Adrenal gland (tissue), 12 donors: Measurements from ENCODE around the gene RFT1. TPM values are rescaled to one million over a fixed set of nuclear protein-coding genes. Genes with fewer than 3 reads are reported as not detected.

ENCODE experiments used
- DNase-seq, 7 donors: peaks; one replicate each; pipeline ENCODE4 v3.0.0-alpha.2; 2019 to 2020
- H3K27ac ChIP-seq, 5 donors: fragments of 200-600 bp; sonication (generic) in 4 of 5; 1 replicate in 3 of 5; 2 replicates in 2 of 5; pipeline versions ENCODE4 v1.5.1 to v1.8.0; 2016 to 2020; ENCODE audit warnings: mild to moderate bottlenecking in 1 of 5
- H3K27me3 ChIP-seq: fragments of 200-600 bp; 2 replicates; pipeline ENCODE4 v1.8.0; 2021
- H3K36me3 ChIP-seq, 2 donors: fragments of 200-600 bp; replicated peaks in 1 of 2; 1 replicate in 1 of 2; 2 replicates in 1 of 2; pipeline versions ENCODE4 v1.5.1 to v1.8.0; 2018 to 2022
- H3K4me1 ChIP-seq, 2 donors: fragments of 200-600 bp; replicated peaks in 1 of 2; 1 replicate in 1 of 2; 2 replicates in 1 of 2; pipeline versions ENCODE4 v1.5.1 to v1.8.0; 2018 to 2021
- H3K4me3 ChIP-seq, 4 donors: fragments of 200-600 bp; sonication (generic) in 3 of 4; one replicate each; pipeline ENCODE4 v1.5.1; 2016 to 2018
- H3K9me3 ChIP-seq, 3 donors: fragments of 200-600 bp; sonication (generic) in 1 of 3; replicated peaks in 1 of 3; 1 replicate in 2 of 3; 2 replicates in 1 of 3; pipeline versions ENCODE4 v1.5.1 to v1.8.0; 2016 to 2021
- POLR2A ChIP-seq, 2 donors: fragments of 450-650 bp; IDR thresholded peaks; one replicate each; pipeline ENCODE4 v1.6.1; 2017; ENCODE audit warnings: antibody characterized with exemption in 2 of 2, mild to moderate bottlenecking in 2 of 2, moderate library complexity in 1 of 2
- WGBS, 4 donors: extraction: QIAGEN DNeasy Blood & Tissue Kit in 2 of 4; methylation state at CpG; one replicate each; pipeline versions ENCODE4 v1.1.5 to v1.1.7; 2013 to 2017; 5-methylcytosine and 5-hydroxymethylcytosine counted together
- intact Hi-C, 2 donors: fragments of 100-400 bp; cut with DNase I; formaldehyde crosslinking; loops; one replicate each; pipeline versions ENCODE4 v1.14.1 to v1.15.0; 2022 to 2023
- polyA plus RNA-seq, 3 donors: library from polyadenylated mRNA; stranded (reverse); fragments of 200-250 nt in 2 of 3; fragments of 350-450 nt in 1 of 3; fragmentation: Illumina TruSeq in 1 of 3; extraction: RNeasy Lipid Tissue Mini Kit (QIAGEN cat#74804) in 1 of 3; gene quantifications; one replicate each; pipeline ENCODE4 v1.2.3, GENCODE V29; 2013 to 2014
- total RNA-seq, 9 donors: library from RNA; depleted of rRNA in 4 of 9; stranded (reverse); fragments of >200 nt in 4 of 9; fragments of 120-200 nt in 1 of 9; fragmentation: NEBNext Ultra II Directional in 1 of 9; extraction: Animal tissue kit (Norgen Biotek cat#: 25700) in 1 of 9; gene quantifications; one replicate each; pipeline versions ENCODE4 v1.1.0 to v1.2.4, GENCODE V29; 2013 to 2023
- TF ChIP-seq, protein P1 (sequence below), 6 experiments: fragments of 450-650 bp in 4 of 6; fragments of 200-600 bp in 2 of 6; sonication (generic) in 1 of 6; IDR thresholded peaks; 1 replicate in 5 of 6; 2 replicates in 1 of 6; pipeline versions ENCODE4 v1.5.1 to v1.8.0; 2016 to 2021; ENCODE audit warnings: antibody characterized with exemption in 6 of 6, mild to moderate bottlenecking in 2 of 6, moderate library complexity in 1 of 6
- donor health status: healthy with polysubstance abuse.
- donor health status: Bipolar disorder and iron deficiency.
- donor health status: DM: yes; HTN: yes; CAD: no.
- donor health status: DM: no; HTN: no; CAD: no.
- donor health status: DM: no; HTN: no; CAD: no.
- donor health status: DM: yes; HTN: yes; CAD: no.

The RFT1 gene
- total and polyA plus RNA-seq, 12 donors, result 6.7 to 34.5 (median 20.4) TPM

DNA sequence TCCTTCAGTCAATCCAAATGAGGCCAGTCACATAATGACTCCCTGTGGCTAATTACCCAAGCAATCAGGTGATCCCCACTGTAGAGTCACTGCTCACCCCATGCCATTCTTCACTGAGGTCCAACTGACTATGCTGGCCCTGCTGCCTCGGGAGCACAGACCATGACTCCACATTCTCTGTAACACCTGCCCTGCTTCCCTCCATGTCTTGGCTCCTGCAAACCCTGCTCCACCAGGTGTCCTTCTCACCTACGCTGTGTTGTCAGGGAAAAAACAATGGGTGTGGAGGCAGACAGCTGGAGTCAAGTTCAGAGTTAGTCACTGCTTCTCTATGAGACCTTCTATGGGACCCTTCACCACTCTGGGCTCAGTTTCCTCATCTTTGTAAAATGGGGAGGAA is 78.3 kb downstream of the RFT1 start:
- no peak for TF ChIP-seq POLR2A (IDR thresholded peaks at IDR 0.05)
- TF ChIP-seq, protein P1, sequence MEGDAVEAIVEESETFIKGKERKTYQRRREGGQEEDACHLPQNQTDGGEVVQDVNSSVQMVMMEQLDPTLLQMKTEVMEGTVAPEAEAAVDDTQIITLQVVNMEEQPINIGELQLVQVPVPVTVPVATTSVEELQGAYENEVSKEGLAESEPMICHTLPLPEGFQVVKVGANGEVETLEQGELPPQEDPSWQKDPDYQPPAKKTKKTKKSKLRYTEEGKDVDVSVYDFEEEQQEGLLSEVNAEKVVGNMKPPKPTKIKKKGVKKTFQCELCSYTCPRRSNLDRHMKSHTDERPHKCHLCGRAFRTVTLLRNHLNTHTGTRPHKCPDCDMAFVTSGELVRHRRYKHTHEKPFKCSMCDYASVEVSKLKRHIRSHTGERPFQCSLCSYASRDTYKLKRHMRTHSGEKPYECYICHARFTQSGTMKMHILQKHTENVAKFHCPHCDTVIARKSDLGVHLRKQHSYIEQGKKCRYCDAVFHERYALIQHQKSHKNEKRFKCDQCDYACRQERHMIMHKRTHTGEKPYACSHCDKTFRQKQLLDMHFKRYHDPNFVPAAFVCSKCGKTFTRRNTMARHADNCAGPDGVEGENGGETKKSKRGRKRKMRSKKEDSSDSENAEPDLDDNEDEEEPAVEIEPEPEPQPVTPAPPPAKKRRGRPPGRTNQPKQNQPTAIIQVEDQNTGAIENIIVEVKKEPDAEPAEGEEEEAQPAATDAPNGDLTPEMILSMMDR (IDR thresholded peaks at IDR 0.05), result no peak
- Histone ChIP-seq H3K4me3 (no peak overlapping the region), H3K27me3 (no peaks in the 10 kb centered on the region), H3K27ac (no peak overlapping the region), H3K36me3 (no peaks in the 10 kb centered on the region), H3K9me3 (no peaks in the 10 kb centered on the region), H3K4me1 (no peaks in the 10 kb centered on the region)
- no peak for DNase-seq
- WGBS, 4 donors, result 91 to 94% (median 93%) methylated on average over 2 of the region's 2 CpGs
- intact Hi-C loops, result no loop called here

DNA sequence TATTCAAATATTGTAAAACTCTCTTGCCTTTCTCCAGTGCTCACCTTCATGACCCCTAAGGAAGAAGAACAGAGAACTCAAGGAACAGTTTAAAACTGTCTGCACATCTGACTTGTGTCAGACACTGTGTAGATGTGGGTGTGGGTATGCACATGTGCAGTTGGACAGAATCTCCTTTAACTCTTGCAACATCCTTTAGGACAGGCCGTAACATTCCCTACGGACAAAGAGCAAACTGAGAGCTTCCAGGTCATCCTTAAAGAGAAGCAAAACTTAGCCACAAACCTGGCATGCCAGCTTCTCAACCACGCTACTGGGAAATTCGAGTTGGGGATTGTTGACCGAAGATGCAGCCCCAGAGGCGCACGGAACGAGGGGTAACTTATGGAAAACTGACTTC is 80.2 kb downstream of the RFT1 start:
- Histone ChIP-seq H3K4me1 (no peaks in the 10 kb centered on the region), H3K9me3 (no peaks in the 10 kb centered on the region), H3K27me3 (no peaks in the 10 kb centered on the region), H3K27ac (no peak overlapping the region), H3K36me3 (no peaks in the 10 kb centered on the region), H3K4me3 (no peak overlapping the region)
- WGBS, 4 donors, result 62 to 72% (median 68%) methylated on average over 8 of the region's 8 CpGs
- TF ChIP-seq POLR2A (IDR thresholded peaks at IDR 0.05), result no peak
- TF ChIP-seq, protein P1 (IDR thresholded peaks at IDR 0.05), result no peak
- intact Hi-C loops, result no loop called here
- no peak for DNase-seq

DNA sequence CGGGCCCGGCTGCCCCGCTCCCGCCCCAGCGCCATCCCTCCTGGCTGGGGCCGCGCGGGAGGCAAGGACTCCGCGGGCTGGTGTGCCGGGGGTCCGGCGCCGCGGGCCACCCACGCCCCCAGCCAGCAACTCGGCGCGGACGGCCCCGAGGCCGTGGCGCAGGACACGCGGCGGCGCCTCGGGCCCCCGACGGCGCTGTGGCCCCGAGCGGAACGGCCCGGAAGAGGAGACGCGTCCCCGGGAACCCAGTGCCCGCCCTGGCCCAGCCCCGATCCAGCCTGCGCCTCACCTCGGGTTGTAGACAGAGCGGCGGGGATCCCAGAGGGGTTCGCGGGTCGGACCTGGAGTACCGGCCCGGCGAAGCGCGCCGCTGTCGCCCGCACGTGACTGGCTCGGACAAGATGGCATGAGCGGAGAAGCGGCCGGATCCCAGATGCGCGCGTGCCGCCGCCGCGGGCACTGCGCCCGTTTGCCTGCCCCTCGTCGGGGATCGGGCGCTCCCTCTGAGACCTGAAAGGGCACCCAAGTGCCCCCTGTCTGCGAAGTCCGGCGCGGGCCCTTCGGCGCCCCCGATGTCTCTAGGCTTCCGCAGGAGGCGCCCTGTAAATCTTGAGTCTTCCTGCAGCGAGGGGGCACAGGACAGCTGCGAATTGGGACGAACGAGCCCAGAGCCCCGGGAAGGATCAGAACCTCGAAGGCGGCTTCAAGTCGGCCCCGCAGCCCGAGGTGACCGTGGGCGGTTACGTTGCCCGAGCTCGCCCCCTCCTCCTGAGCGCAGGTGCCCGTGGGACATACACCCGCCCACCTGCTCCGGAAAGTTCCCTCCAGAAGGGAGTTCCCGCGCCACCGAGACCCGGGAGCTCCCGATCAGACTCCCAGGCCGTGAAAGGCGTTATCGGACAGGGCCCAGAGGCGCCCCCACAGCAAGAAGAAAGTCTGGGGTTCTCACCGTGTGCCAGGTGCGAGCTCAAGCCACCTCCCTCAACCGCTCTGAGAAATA is 83.8 kb downstream of the RFT1 start:
- intact Hi-C loops, result no loop called here
- no peak for TF ChIP-seq POLR2A (IDR thresholded peaks at IDR 0.05)
- TF ChIP-seq, protein P1 (IDR thresholded peaks at IDR 0.05), result peak in 5 of 6 experiments; percentile 21 to 32 (median 29)
- Histone ChIP-seq H3K4me1 (peaks cover 8 to 13% of the 10 kb centered on the region in 2 donors), H3K27ac (peak overlapping the region in 3 of 5 donors; percentile 43 to 96 (median 82)), H3K27me3 (no peaks in the 10 kb centered on the region), H3K36me3 (no peaks in the 10 kb centered on the region), H3K4me3 (peak overlapping the region in 2 of 4 donors; percentile 56 to 99), H3K9me3 (no peaks in the 10 kb centered on the region)
- 8 to 44% (median 9%) methylated on average over 5 to 113 of the region's 113 CpGs for WGBS, 4 donors
- DNase-seq, result peak; percentile 30 to 57 (median 48)

DNA sequence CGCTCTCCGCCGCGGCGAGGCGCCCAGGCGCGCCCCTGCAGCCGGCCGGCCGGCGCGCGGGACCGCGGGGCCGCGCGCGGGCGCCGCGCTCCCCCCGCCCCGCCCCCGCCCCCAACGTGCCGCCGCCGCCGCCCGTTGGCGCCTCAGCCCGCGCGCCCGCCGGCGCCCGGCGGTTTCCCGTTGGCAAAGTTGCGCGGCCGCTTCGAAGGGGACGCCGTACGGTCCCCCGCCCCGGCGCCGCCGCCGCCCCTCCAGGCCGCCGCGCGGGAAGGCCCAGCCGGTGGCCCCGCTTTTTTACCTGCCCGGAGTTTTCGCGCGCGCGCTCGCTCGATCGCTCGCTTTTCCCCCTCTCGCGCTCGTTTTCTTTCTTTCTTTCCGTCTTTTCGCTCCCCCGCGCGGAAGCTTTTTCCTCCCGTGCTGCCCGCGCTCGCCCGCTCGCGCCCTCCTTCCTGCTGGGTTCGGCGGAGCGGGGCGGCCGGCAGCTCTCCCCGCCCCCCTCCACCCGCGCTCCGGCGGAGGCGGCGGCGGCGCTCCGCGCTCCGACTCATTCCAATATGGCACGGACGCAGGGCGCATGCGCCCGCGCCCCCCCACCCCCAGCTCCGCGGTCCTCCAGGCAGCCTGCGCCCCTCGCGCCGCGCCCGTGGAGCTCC is 84.6 kb downstream of the RFT1 start, which contains the start of gene SFMBT1:
TSS of gene SFMBT1 (minus strand) at position 556 of the 653 bp plus-strand sequence. CDS start 76,945 bp downstream, outside the sequence.
- H3K36me3 ChIP-seq, result no peaks in the 10 kb centered on the region
- H3K4me3 ChIP-seq, result peak within 1 kb of the TSS; percentile 59 to 99 (median 82)
- no peaks in the 10 kb centered on the region for H3K27me3 ChIP-seq
- H3K27ac ChIP-seq, result peak within 1 kb of the TSS in 4 of 5 donors; percentile 68 to 96 (median 86)
- WGBS, 4 donors, result 1% methylated on average over 31 to 106 of the region's 117 CpGs
- intact Hi-C loops, result no loop called here
- H3K4me1 ChIP-seq, result peaks cover 8 to 13% of the 10 kb centered on the region in 2 donors
- TF ChIP-seq POLR2A (IDR thresholded peaks at IDR 0.05), result peak in 1 of 2 donors; percentile 27
- TF ChIP-seq, protein P1 (IDR thresholded peaks at IDR 0.05), result no peak
- DNase-seq, result peak; percentile 59 to 75 (median 68)
- H3K9me3 ChIP-seq, result no peaks in the 10 kb centered on the region
